OCI-LY1 (cell line): ENCODE results near the gene WIPF3.

Experiments used
- H2AFZ ChIP-seq: fragments of 200-600 bp; sonication (generic), shearing (Covaris generic); 2 replicates; pipeline ENCODE4 v1.6.0; 2014; ENCODE audit warnings: antibody characterized with exemption, mild to moderate bottlenecking, low read length
- H3F3A ChIP-seq: fragments of 200-600 bp; sonication (generic), shearing (Covaris generic); 2 replicates; pipeline ENCODE4 v1.6.0; 2014; ENCODE audit warnings: mild to moderate bottlenecking, antibody characterized with exemption, low read length, moderate library complexity; ENCODE audit not compliant: insufficient read depth
- H3K27ac ChIP-seq: fragments of 200-600 bp; sonication (generic); 2 replicates; pipeline ENCODE4 v1.5.1; 2014; ENCODE audit warnings: low read length, mixed run types, mild to moderate bottlenecking, low read depth; ENCODE audit not compliant: poor library complexity, severe bottlenecking
- H3K27me3 ChIP-seq: fragments of 200-600 bp; sonication (generic); 2 replicates; pipeline ENCODE4 v1.6.0; 2014; ENCODE audit warnings: antibody characterized with exemption, mild to moderate bottlenecking, low read length, moderate library complexity; ENCODE audit not compliant: insufficient read depth
- H3K36me3 ChIP-seq: fragments of 200-600 bp; sonication (generic); 2 replicates; pipeline ENCODE4 v1.6.1; 2014; ENCODE audit warnings: mild to moderate bottlenecking, antibody characterized with exemption, low read length, moderate library complexity, mixed read lengths; ENCODE audit not compliant: insufficient read depth
- H3K4me1 ChIP-seq: fragments of 200-600 bp; sonication (generic); 2 replicates; pipeline ENCODE4 v1.5.1; 2014; ENCODE audit warnings: mild to moderate bottlenecking, low read length, moderate library complexity; ENCODE audit not compliant: insufficient read depth, severe bottlenecking
- H3K4me2 ChIP-seq: fragments of 200-600 bp; sonication (generic), shearing (Covaris generic); 2 replicates; pipeline ENCODE4 v1.6.1; 2014; ENCODE audit warnings: low read length
- H3K4me3 ChIP-seq: fragments of 200-600 bp; sonication (generic); 2 replicates; pipeline ENCODE4 v1.5.1; 2014; ENCODE audit warnings: low read length, low read depth, mild to moderate bottlenecking, mixed read lengths; ENCODE audit not compliant: poor library complexity, severe bottlenecking
- H3K79me2 ChIP-seq: fragments of 200-600 bp; shearing (Covaris generic); 2 replicates; pipeline ENCODE4 v1.6.1; 2016; ENCODE audit warnings: mixed run types, low read length, mixed read lengths; ENCODE audit not compliant: insufficient read depth
- H3K9ac ChIP-seq: fragments of 200-600 bp; sonication (generic), shearing (Covaris generic); 2 replicates; pipeline ENCODE4 v1.6.1; 2014; ENCODE audit warnings: mild to moderate bottlenecking, low read length, mixed read lengths
- H3K9me2 ChIP-seq: fragments of 200-600 bp; sonication (generic), shearing (Covaris generic); 2 replicates; pipeline ENCODE4 v1.6.1; 2014; ENCODE audit warnings: low read depth, mild to moderate bottlenecking, low read length, mixed read lengths
- H3K9me3 ChIP-seq: fragments of 200-600 bp; shearing (Covaris generic); 2 replicates; pipeline ENCODE4 v1.6.1; 2014; ENCODE audit warnings: low read length, mixed read lengths
- H4K20me1 ChIP-seq: fragments of 200-600 bp; sonication (generic), shearing (Covaris generic); 2 replicates; pipeline ENCODE4 v1.6.0; 2016; ENCODE audit warnings: mild to moderate bottlenecking, low read length; ENCODE audit not compliant: insufficient read depth
- CTCF ChIP-seq: fragments of 200-600 bp; sonication (generic), shearing (Covaris generic); IDR thresholded peaks from 2 replicates; pipeline ENCODE4 v1.5.1; 2017; ENCODE audit warnings: mild to moderate bottlenecking, antibody characterized with exemption, low read length, moderate library complexity, mixed read lengths
- EZH2 ChIP-seq: fragments of 200-600 bp; sonication (generic), shearing (Covaris generic); IDR thresholded peaks from 2 replicates; pipeline ENCODE4 v1.8.0; 2017; ENCODE audit warnings: borderline replicate concordance, mixed run types, mild to moderate bottlenecking, antibody characterized with exemption, low read length, moderate library complexity, mixed read lengths

WIPF3 gene

GRCh38 chr7:29826530-29826822 is 20.2 kb downstream of the WIPF3 start:
- Histone ChIP-seq H2AFZ (no peak overlapping the region), H3K4me2 (no peak overlapping the region), H3K9me3 (no peaks in the 10 kb centered on the region), H4K20me1 (no peaks in the 10 kb centered on the region), H3K4me1 (no peaks in the 10 kb centered on the region), H3K9ac (no peak overlapping the region), H3K27ac (no peak overlapping the region), H3K4me3 (no peak overlapping the region), H3K27me3 (no peaks in the 10 kb centered on the region), H3F3A (no peaks in the 10 kb centered on the region), H3K9me2 (no peaks in the 10 kb centered on the region), H3K36me3 (no peaks in the 10 kb centered on the region), H3K79me2 (no peaks in the 10 kb centered on the region)
- TF ChIP-seq EZH2 (no peak), CTCF (no peak)

- no peaks in the 10 kb centered on the region for H3K4me1 ChIP-seq
- TF ChIP-seq CTCF, result no peak
- TF ChIP-seq EZH2, result no peak
- no peaks in the 10 kb centered on the region for H3K9me2 ChIP-seq
- H3K4me3 ChIP-seq, result no peak overlapping the region
- no peaks in the 10 kb centered on the region for H3K79me2 ChIP-seq
- no peaks in the 10 kb centered on the region for H3K36me3 ChIP-seq
- H3K27me3 ChIP-seq, result no peaks in the 10 kb centered on the region
- H4K20me1 ChIP-seq, result no peaks in the 10 kb centered on the region
- H3K9ac ChIP-seq, result no peak overlapping the region
- no peaks in the 10 kb centered on the region for H3F3A ChIP-seq
- H3K4me2 ChIP-seq, result no peak overlapping the region
- H3K27ac ChIP-seq, result no peak overlapping the region
- peaks cover 4% of the 10 kb centered on the region; the same call in 1 of the 2 replicates for H3K9me3 ChIP-seq
- H2AFZ ChIP-seq, result no peak overlapping the region
Observed at GRCh38 chr7:29826904-29827303, 20.6 kb downstream of the WIPF3 start.

- Histone ChIP-seq H3F3A (no peaks in the 10 kb centered on the region), H3K9ac (no peak overlapping the region), H3K4me3 (no peak overlapping the region), H3K36me3 (no peaks in the 10 kb centered on the region), H3K9me2 (no peaks in the 10 kb centered on the region), H3K79me2 (no peaks in the 10 kb centered on the region), H3K27me3 (no peaks in the 10 kb centered on the region), H2AFZ (no peak overlapping the region), H4K20me1 (no peaks in the 10 kb centered on the region), H3K9me3 (peaks cover 4% of the 10 kb centered on the region; the same call in 1 of the 2 replicates), H3K27ac (no peak overlapping the region), H3K4me1 (no peaks in the 10 kb centered on the region), H3K4me2 (no peak overlapping the region)
- TF ChIP-seq EZH2 (no peak), CTCF (no peak)
Observed at GRCh38 chr7:29831705-29832104, 25.4 kb downstream of the WIPF3 start.
